Astrocyte (in vitro differentiated cells and primary cell): ENCODE results near the gene RHOT1. TPM values are rescaled to one million over a fixed set of nuclear protein-coding genes. Genes with fewer than 3 reads are reported as not detected.
"Not testable (repeated sequence)": the region's sequence is repeated elsewhere in the genome, so short reads cannot be mapped to it uniquely, and the experiment has no call there.

Source experiments
- DNase-seq: peaks from one replicate; pipeline ENCODE4 v3.0.0-alpha.2; 2010; ENCODE audit warnings: low read depth
- FAIRE-seq: peaks from 2 replicates; lab custom pipeline; 2011; peaks lifted over from hg19 to GRCh38; lab: Jason Lieb, UNC
- H2AFZ ChIP-seq: 2 replicates; pipeline ENCODE4 v1.6.0; 2012; ENCODE audit warnings: low read depth, low read length, inconsistent platforms
- H3K27ac ChIP-seq: 2 replicates; pipeline ENCODE4 v1.5.1; 2011; ENCODE audit warnings: low read depth, low read length, inconsistent platforms
- H3K27me3 ChIP-seq: 2 replicates; pipeline ENCODE4 v1.6.0; 2011; ENCODE audit warnings: low read length, inconsistent platforms; ENCODE audit not compliant: insufficient read depth
- H3K36me3 ChIP-seq: 2 replicates; pipeline ENCODE4 v1.5.1; 2011; ENCODE audit warnings: low read length, inconsistent platforms; ENCODE audit not compliant: insufficient read depth
- H3K4me1 ChIP-seq: 2 replicates; pipeline ENCODE4 v1.5.1; 2011; ENCODE audit warnings: low read length, inconsistent platforms; ENCODE audit not compliant: insufficient read depth
- H3K4me2 ChIP-seq: 2 replicates; pipeline ENCODE4 v1.6.0; 2012; ENCODE audit warnings: low read length, inconsistent platforms
- H3K4me3 ChIP-seq: 2 replicates; pipeline ENCODE4 v1.5.1; 2011; ENCODE audit warnings: low read depth, mild to moderate bottlenecking, low read length, inconsistent platforms; ENCODE audit not compliant: insufficient read depth
- H3K79me2 ChIP-seq: 2 replicates; pipeline ENCODE4 v1.6.0; 2012; ENCODE audit warnings: mild to moderate bottlenecking, low read length, inconsistent platforms; ENCODE audit not compliant: insufficient read depth
- H3K9ac ChIP-seq: 2 replicates; pipeline ENCODE4 v1.6.0; 2012; ENCODE audit warnings: mild to moderate bottlenecking, low read length, inconsistent platforms
- H3K9me3 ChIP-seq: 2 replicates; pipeline ENCODE4 v1.5.1; 2012; ENCODE audit warnings: low read depth, mild to moderate bottlenecking, low read length, inconsistent platforms; ENCODE audit not compliant: insufficient read depth
- H4K20me1 ChIP-seq: 2 replicates; pipeline ENCODE4 v1.6.0; 2012; ENCODE audit warnings: low read length, inconsistent platforms; ENCODE audit not compliant: insufficient read depth
- H3K27ac Mint-ChIP-seq: one replicate; pipeline ENCODE4 v1.8.0; 2021; ENCODE audit warnings: mild to moderate bottlenecking, mixed read lengths; ENCODE audit not compliant: unreplicated experiment
- H3K27me3 Mint-ChIP-seq: one replicate; pipeline ENCODE4 v1.8.0; 2021; ENCODE audit warnings: low read depth, mixed read lengths; ENCODE audit not compliant: unreplicated experiment
- H3K36me3 Mint-ChIP-seq: one replicate; pipeline ENCODE4 v1.8.0; 2021; ENCODE audit warnings: low read depth, mixed read lengths; ENCODE audit not compliant: unreplicated experiment
- H3K4me1 Mint-ChIP-seq: one replicate; pipeline ENCODE4 v1.8.0; 2021; ENCODE audit warnings: low read depth, mixed read lengths; ENCODE audit not compliant: unreplicated experiment
- H3K4me3 Mint-ChIP-seq: one replicate; pipeline ENCODE4 v1.8.0; 2021; ENCODE audit warnings: mild to moderate bottlenecking, moderate library complexity, mixed read lengths; ENCODE audit not compliant: unreplicated experiment
- H3K9me3 Mint-ChIP-seq: one replicate; pipeline ENCODE4 v1.8.0; 2021; ENCODE audit warnings: mild to moderate bottlenecking, mixed read lengths; ENCODE audit not compliant: unreplicated experiment
- EZH2 ChIP-seq: IDR thresholded peaks from 2 replicates; pipeline ENCODE4 v1.6.1; 2012; ENCODE audit warnings: mild to moderate bottlenecking, low read length, inconsistent platforms; ENCODE audit not compliant: insufficient read depth
- total RNA-seq: library from RNA; stranded (reverse); gene quantifications from 2 replicates; pipeline ENCODE4 v1.2.1, GENCODE V29; 2021
- TF ChIP-seq, protein P1 (sequence below): IDR thresholded peaks from 2 replicates; pipeline ENCODE4 v1.5.1; 2011; ENCODE audit warnings: low read depth, mild to moderate bottlenecking, inconsistent platforms, low read length, moderate library complexity; ENCODE audit not compliant: insufficient read depth

Gene RHOT1
- total RNA-seq, 1 donor from 2014 or later: 20.9 TPM

DNA sequence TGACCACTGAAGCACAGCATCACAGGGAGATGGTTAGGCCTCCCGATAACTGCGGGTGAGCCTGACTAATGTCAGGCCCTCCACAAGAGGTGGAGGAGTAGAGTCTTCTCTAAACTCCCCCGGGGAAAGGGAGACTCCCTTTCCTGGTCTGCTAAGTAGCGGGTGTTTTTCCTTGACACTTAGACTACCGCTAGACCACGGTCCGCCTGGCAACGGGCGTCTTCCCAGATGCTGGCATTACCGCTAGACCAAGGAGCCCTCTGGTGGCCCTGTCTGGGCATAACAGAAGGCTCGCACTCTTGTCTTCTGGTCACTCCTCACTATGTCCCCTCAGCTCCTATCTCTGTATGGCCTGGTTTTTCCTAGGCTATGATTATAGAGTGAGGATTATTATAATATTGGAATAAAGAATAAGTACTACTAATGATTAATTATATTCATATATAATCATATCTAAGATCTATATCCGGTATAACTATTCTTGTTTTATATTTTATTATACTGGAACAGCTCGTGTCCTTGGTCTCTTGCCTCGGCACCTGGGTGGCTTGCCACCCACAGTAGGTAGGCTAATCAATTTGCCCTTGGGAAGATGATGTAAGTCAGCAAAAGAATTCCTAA lies 6.7 kb upstream of the RHOT1 start:
- not testable (repeated sequence) for FAIRE-seq, H3K79me2 ChIP-seq, H3K4me1 ChIP-seq, H3K4me1 Mint-ChIP-seq, DNase-seq, H2AFZ ChIP-seq, H3K9me3 ChIP-seq, H3K4me2 ChIP-seq, H3K36me3 Mint-ChIP-seq, H3K27me3 Mint-ChIP-seq, H3K36me3 ChIP-seq, H3K27me3 ChIP-seq, H3K27ac Mint-ChIP-seq, H3K4me3 ChIP-seq, H3K9ac ChIP-seq, H3K27ac ChIP-seq, H3K9me3 Mint-ChIP-seq, H4K20me1 ChIP-seq, H3K4me3 Mint-ChIP-seq
- TF ChIP-seq, protein P1, sequence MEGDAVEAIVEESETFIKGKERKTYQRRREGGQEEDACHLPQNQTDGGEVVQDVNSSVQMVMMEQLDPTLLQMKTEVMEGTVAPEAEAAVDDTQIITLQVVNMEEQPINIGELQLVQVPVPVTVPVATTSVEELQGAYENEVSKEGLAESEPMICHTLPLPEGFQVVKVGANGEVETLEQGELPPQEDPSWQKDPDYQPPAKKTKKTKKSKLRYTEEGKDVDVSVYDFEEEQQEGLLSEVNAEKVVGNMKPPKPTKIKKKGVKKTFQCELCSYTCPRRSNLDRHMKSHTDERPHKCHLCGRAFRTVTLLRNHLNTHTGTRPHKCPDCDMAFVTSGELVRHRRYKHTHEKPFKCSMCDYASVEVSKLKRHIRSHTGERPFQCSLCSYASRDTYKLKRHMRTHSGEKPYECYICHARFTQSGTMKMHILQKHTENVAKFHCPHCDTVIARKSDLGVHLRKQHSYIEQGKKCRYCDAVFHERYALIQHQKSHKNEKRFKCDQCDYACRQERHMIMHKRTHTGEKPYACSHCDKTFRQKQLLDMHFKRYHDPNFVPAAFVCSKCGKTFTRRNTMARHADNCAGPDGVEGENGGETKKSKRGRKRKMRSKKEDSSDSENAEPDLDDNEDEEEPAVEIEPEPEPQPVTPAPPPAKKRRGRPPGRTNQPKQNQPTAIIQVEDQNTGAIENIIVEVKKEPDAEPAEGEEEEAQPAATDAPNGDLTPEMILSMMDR: peak; percentile 3

DNA sequence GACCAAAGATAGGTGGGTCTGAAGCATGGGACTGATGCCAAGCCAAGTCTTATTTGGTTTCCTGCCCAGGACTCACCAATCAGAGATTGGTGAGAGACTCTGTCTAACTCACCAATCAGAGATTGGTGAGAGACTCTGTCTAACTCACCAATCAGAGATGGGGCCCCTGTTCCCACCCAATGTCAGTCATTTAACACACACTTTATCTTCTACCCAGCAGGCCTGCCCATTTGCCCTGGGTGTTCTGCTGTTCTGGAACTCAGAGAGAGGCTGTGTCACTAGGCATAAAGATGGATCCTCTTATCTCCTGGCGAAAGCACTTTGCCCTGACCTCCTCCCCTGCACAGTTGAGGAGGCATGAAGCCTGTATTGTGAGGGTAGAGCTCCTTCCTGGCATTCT lies 5.4 kb upstream of the RHOT1 start:
- Histone ChIP-seq H3K4me2 (no peak overlapping the region), H3K4me1 (peaks cover 7% of the 10 kb centered on the region), H3K9ac (no peak overlapping the region), H3K9me3 (no peaks in the 10 kb centered on the region), H4K20me1 (no peaks in the 10 kb centered on the region), H3K27ac (no peak overlapping the region), H3K79me2 (no peaks in the 10 kb centered on the region), H3K4me3 (no peak overlapping the region), H3K36me3 (no peaks in the 10 kb centered on the region), H2AFZ (no peak overlapping the region), H3K27me3 (no peaks in the 10 kb centered on the region)
- Mint-ChIP-seq H3K27ac (no peak overlapping the region), H3K36me3 (peaks cover 3% of the 10 kb centered on the region), H3K4me1 (peaks cover 3% of the 10 kb centered on the region), H3K9me3 (no peaks in the 10 kb centered on the region), H3K27me3 (no peaks in the 10 kb centered on the region), H3K4me3 (no peak overlapping the region)
- DNase-seq: no peak
- TF ChIP-seq, protein P1: no peak
- no peak for TF ChIP-seq EZH2
- no peak for FAIRE-seq

DNA sequence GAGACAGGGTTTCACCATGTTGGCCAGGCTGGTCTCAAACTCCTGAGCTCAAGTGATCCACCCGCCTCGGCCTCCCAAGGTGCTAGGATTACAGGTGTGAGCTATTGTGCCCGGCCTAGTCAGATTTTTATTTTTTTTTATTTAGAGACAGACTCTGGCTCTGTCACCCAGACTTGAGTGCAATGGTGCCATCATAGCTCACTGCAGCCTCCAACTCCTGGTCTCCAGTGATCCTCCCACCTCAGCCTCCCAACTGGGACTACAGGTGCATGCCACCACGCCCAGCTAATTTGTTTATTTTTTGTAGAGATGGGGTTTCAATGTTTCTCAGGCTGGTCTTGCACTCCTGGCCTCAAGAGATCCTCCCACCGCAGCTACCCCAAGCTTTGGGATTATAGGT lies 2.8 kb upstream of the RHOT1 start:
- not testable (repeated sequence) for H2AFZ ChIP-seq, H3K27me3 ChIP-seq, H3K9ac ChIP-seq, H3K4me2 ChIP-seq, H3K4me3 ChIP-seq, H3K36me3 Mint-ChIP-seq, H3K9me3 ChIP-seq, FAIRE-seq, H3K9me3 Mint-ChIP-seq, H3K4me3 Mint-ChIP-seq, DNase-seq, H3K27ac Mint-ChIP-seq, H3K36me3 ChIP-seq, H3K27ac ChIP-seq, H3K27me3 Mint-ChIP-seq, H4K20me1 ChIP-seq
- peaks cover 20% of the 10 kb centered on the region for H3K79me2 ChIP-seq
- H3K4me1 ChIP-seq: peaks cover 14% of the 10 kb centered on the region
- peaks cover 13% of the 10 kb centered on the region for H3K4me1 Mint-ChIP-seq
